ENCODE results near the gene PRKAG2. TPM values are rescaled to one million over a fixed set of nuclear protein-coding genes. Genes with fewer than 3 reads are reported as not detected.

Gene PRKAG2
- total and polyA plus RNA-seq, 2 experiments from 2014 or later, result 9.1 to 14.9 TPM

- TF ChIP-seq NANOG (IDR thresholded peaks at IDR 0.05; ENCODE audit: borderline replicate concordance) (no peak), ZNF114 (CRISPR knock-in tag; IDR thresholded peaks at IDR 0.05) (no peak), JUNB (IDR thresholded peaks at IDR 0.05; ENCODE audit: unreplicated experiment) (no peak), ETS1 (IDR thresholded peaks at IDR 0.05) (no peak)
These were observed 286.7 kb downstream of the PRKAG2 start (continued) for GRCh38 chr7:151590071-151590849.

DNA sequence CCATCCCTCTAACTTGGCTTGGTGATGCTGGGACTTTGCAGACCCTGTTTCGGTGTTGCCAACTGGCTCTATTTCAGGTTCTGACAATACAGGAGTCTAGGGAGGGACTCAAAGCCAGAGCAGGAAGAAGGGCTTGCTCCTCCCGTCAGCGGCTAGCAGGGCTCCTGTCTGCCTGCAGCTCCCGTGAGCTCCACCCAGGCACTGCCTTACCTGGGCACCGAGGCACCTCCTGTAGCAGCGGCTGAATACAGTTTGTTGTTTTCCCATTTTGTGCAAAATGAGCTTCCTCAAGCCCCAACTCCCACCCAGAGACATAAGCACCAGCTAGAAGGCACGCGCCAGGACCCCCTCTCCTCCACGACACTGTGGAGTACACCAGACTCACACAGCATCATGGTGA is 287.9 kb downstream of the PRKAG2 start:
- Histone ChIP-seq H3K4me3 (no peak overlapping the region), H3K36me3 (ENCODE audit: insufficient read depth) (no peaks in the 10 kb centered on the region), H3K9me2 (ENCODE audit: insufficient read depth) (no peaks in the 10 kb centered on the region), H3K4me2 (no peak overlapping the region), H3K27me3 (ENCODE audit: insufficient read depth) (no peaks in the 10 kb centered on the region), H3K4me1 (ENCODE audit: insufficient read depth) (no peaks in the 10 kb centered on the region), H3F3A (replicated peaks; ENCODE audit: low read depth) (no peaks in the 10 kb centered on the region), H3K27ac (ENCODE audit: low read depth) (no peak overlapping the region), H4K20me1 (replicated peaks; ENCODE audit: insufficient read depth) (no peaks in the 10 kb centered on the region; the same call in 1 of the 2 replicates), H2AFZ (no peak overlapping the region), H3K79me2 (replicated peaks; ENCODE audit: insufficient read depth) (no peaks in the 10 kb centered on the region)
- no peak overlapping the region for H3K4me3 Mint-ChIP-seq
- H3K27ac Mint-ChIP-seq, result no peak overlapping the region; the same call in 1 of the 2 replicates
- H3K27me3 Mint-ChIP-seq (ENCODE audit: insufficient read depth, low read depth, poor library complexity), result peaks cover 6% of the 10 kb centered on the region
- peaks cover 2% of the 10 kb centered on the region; the same call in 1 of the 3 replicates for H3K4me1 Mint-ChIP-seq
- DNase-seq (ENCODE audit: low spot score) (no peak), ATAC-seq (no peak)
- H3K9me3 Mint-ChIP-seq, result no peaks in the 10 kb centered on the region
- no peaks in the 10 kb centered on the region; the same call in 2 of the 3 replicates for H3K36me3 Mint-ChIP-seq (ENCODE audit: low read depth)
- TF ChIP-seq ZNF462 (CRISPR knock-in tag; IDR thresholded peaks at IDR 0.05), result no peak
- TF ChIP-seq ZNF331 (CRISPR knock-in tag; IDR thresholded peaks at IDR 0.05; ENCODE audit: low read depth), result no peak
- TF ChIP-seq, protein P1, sequence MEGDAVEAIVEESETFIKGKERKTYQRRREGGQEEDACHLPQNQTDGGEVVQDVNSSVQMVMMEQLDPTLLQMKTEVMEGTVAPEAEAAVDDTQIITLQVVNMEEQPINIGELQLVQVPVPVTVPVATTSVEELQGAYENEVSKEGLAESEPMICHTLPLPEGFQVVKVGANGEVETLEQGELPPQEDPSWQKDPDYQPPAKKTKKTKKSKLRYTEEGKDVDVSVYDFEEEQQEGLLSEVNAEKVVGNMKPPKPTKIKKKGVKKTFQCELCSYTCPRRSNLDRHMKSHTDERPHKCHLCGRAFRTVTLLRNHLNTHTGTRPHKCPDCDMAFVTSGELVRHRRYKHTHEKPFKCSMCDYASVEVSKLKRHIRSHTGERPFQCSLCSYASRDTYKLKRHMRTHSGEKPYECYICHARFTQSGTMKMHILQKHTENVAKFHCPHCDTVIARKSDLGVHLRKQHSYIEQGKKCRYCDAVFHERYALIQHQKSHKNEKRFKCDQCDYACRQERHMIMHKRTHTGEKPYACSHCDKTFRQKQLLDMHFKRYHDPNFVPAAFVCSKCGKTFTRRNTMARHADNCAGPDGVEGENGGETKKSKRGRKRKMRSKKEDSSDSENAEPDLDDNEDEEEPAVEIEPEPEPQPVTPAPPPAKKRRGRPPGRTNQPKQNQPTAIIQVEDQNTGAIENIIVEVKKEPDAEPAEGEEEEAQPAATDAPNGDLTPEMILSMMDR (conservative IDR thresholded peaks at IDR 0.05; ENCODE audit: low read depth in 2 of 2), result no peak
- no peak for TF ChIP-seq EZH2 (IDR thresholded peaks at IDR 0.05; ENCODE audit: low read depth, unreplicated experiment)
- no peak for TF ChIP-seq EZH2phosphoT487 (IDR thresholded peaks at IDR 0.05; ENCODE audit: unreplicated experiment)
- TF ChIP-seq ZNF114 (CRISPR knock-in tag; IDR thresholded peaks at IDR 0.05), result no peak
- no peak for TF ChIP-seq STAT1 (IDR thresholded peaks at IDR 0.05; ENCODE audit: unreplicated experiment)
- TF ChIP-seq JUNB (IDR thresholded peaks at IDR 0.05; ENCODE audit: unreplicated experiment), result no peak
- no peak for TF ChIP-seq NANOG (IDR thresholded peaks at IDR 0.05; ENCODE audit: borderline replicate concordance)
- TF ChIP-seq POLR2AphosphoS5 (IDR thresholded peaks at IDR 0.05; ENCODE audit: low read depth), result no peak
- TF ChIP-seq REST (IDR thresholded peaks at IDR 0.05; ENCODE audit: unreplicated experiment), result no peak
